GM23338 (cell line): ENCODE results near the gene CX3CL1. TPM values are rescaled to one million over a fixed set of nuclear protein-coding genes. Genes with fewer than 3 reads are reported as not detected.

Source experiments
- ATAC-seq: fragments of 200-7000 bp; cut with Tn5 transposase; 3 replicates; pipeline ENCODE4 v1.9.1; 2020
- DNase-seq: peaks from one replicate; pipeline ENCODE4 v3.0.0-alpha.2; 2015; ENCODE audit warnings: low spot score
- H2AFZ ChIP-seq: fragments of 200-600 bp; sonication (generic); 2 replicates; pipeline ENCODE4 v1.8.0; 2016; ENCODE audit warnings: antibody characterized with exemption, mild to moderate bottlenecking, moderate library complexity
- H3F3A ChIP-seq: fragments of 200-600 bp; sonication (generic); replicated peaks from 2 replicates; pipeline ENCODE4 v1.8.0; 2017; ENCODE audit warnings: antibody characterized with exemption, mixed run types, low read depth
- H3K27ac ChIP-seq: fragments of 200-600 bp; sonication (generic); 2 replicates; pipeline ENCODE4 v1.6.1; 2016; ENCODE audit warnings: low read depth
- H3K27me3 ChIP-seq: fragments of 200-600 bp; sonication (generic); 2 replicates; pipeline ENCODE4 v1.8.0; 2016; ENCODE audit warnings: mild to moderate bottlenecking, mixed run types, moderate library complexity; ENCODE audit not compliant: insufficient read depth
- H3K36me3 ChIP-seq: fragments of 200-600 bp; sonication (generic); 2 replicates; pipeline ENCODE4 v1.8.0; 2016; ENCODE audit warnings: mild to moderate bottlenecking; ENCODE audit not compliant: insufficient read depth
- H3K4me1 ChIP-seq: fragments of 200-600 bp; sonication (generic); 2 replicates; pipeline ENCODE4 v1.8.0; 2016; ENCODE audit warnings: mild to moderate bottlenecking, moderate library complexity; ENCODE audit not compliant: insufficient read depth
- H3K4me2 ChIP-seq: fragments of 200-600 bp; sonication (generic); 2 replicates; pipeline ENCODE4 v1.7.1; 2017; ENCODE audit warnings: mixed run types
- H3K4me3 ChIP-seq: fragments of 200-600 bp; sonication (generic); 2 replicates; pipeline ENCODE4 v1.6.1; 2016; ENCODE audit warnings: mixed run types
- H3K79me2 ChIP-seq: fragments of 200-600 bp; sonication (generic); replicated peaks from 2 replicates; pipeline ENCODE4 v1.8.0; 2017; ENCODE audit warnings: mild to moderate bottlenecking; ENCODE audit not compliant: insufficient read depth
- H3K9me2 ChIP-seq: fragments of 200-600 bp; sonication (generic); 2 replicates; pipeline ENCODE4 v1.8.0; 2017; ENCODE audit not compliant: insufficient read depth
- H4K20me1 ChIP-seq: fragments of 200-600 bp; sonication (generic); replicated peaks from 2 replicates; pipeline ENCODE4 v1.8.0; 2017; ENCODE audit warnings: mild to moderate bottlenecking; ENCODE audit not compliant: insufficient read depth
- H3K27ac Mint-ChIP-seq: 2 replicates; pipeline ENCODE4 v1.8.0; 2020; ENCODE audit warnings: inconsistent platforms, mild to moderate bottlenecking, moderate library complexity, mixed read lengths
- H3K27me3 Mint-ChIP-seq: 3 replicates; pipeline ENCODE4 v1.8.0; 2022; ENCODE audit warnings: low read depth, mild to moderate bottlenecking, moderate library complexity, mixed read lengths, inconsistent platforms; ENCODE audit not compliant: insufficient read depth, poor library complexity
- H3K36me3 Mint-ChIP-seq: 3 replicates; pipeline ENCODE4 v1.8.0; 2021; ENCODE audit warnings: low read depth, mild to moderate bottlenecking, inconsistent platforms, moderate library complexity, mixed read lengths
- H3K4me1 Mint-ChIP-seq: 3 replicates; pipeline ENCODE4 v1.8.0; 2020; ENCODE audit warnings: mild to moderate bottlenecking, inconsistent platforms, mixed read lengths
- H3K4me3 Mint-ChIP-seq: 3 replicates; pipeline ENCODE4 v1.8.0; 2021; ENCODE audit warnings: moderate library complexity, mild to moderate bottlenecking, inconsistent platforms, mixed read lengths
- H3K9me3 Mint-ChIP-seq: 3 replicates; pipeline ENCODE4 v1.8.0; 2020; ENCODE audit warnings: moderate library complexity, mild to moderate bottlenecking, inconsistent platforms, mixed read lengths
- CREB1 ChIP-seq: fragments of 250-450 bp; sonication (Bioruptor Pico); IDR thresholded peaks from 2 replicates; pipeline ENCODE4 v1.5.0; 2020; ENCODE audit warnings: low read depth, mild to moderate bottlenecking, moderate library complexity
- EZH2 ChIP-seq: fragments of 200-600 bp; sonication (generic); IDR thresholded peaks from one replicate; pipeline ENCODE4 v1.8.0; 2017; ENCODE audit warnings: antibody characterized with exemption, mild to moderate bottlenecking, low read depth; ENCODE audit not compliant: unreplicated experiment
- EZH2phosphoT487 ChIP-seq: fragments of 200-600 bp; sonication (generic); IDR thresholded peaks from one replicate; pipeline ENCODE4 v1.8.1; 2018; ENCODE audit warnings: antibody characterized with exemption; ENCODE audit not compliant: unreplicated experiment
- JUNB ChIP-seq: IDR thresholded peaks from one replicate; pipeline ENCODE4 v1.6.1; 2016; ENCODE audit warnings: antibody characterized with exemption; ENCODE audit not compliant: unreplicated experiment
- NANOG ChIP-seq: IDR thresholded peaks from 2 replicates; pipeline ENCODE4 v1.6.1; 2016; ENCODE audit warnings: antibody characterized with exemption, borderline replicate concordance
- STAT1 ChIP-seq: IDR thresholded peaks from one replicate; pipeline ENCODE4 v1.6.1; 2016; ENCODE audit warnings: antibody characterized with exemption; ENCODE audit not compliant: unreplicated experiment
- ZNF114 ChIP-seq: fragments of 250-450 bp; sonication (Bioruptor Pico); IDR thresholded peaks from 2 replicates; pipeline ENCODE4 v1.5.0; 2020; ENCODE audit warnings: mild to moderate bottlenecking, moderate library complexity
- ZNF331 ChIP-seq: fragments of 250-450 bp; sonication (Bioruptor Pico); IDR thresholded peaks from 2 replicates; pipeline ENCODE4 v1.5.0; 2020; ENCODE audit warnings: low read depth, mild to moderate bottlenecking, moderate library complexity
- polyA plus RNA-seq: library from polyadenylated mRNA; unstranded; fragments of >200 nt; fragmentation: Nextera tagmentation; extraction: Ambion mirVana; gene quantifications from 2 replicates; pipeline ENCODE4 v1.2.1, GENCODE V29; 2016
- total RNA-seq: library from RNA; depleted of rRNA; stranded (reverse); fragments of >200 nt; shearing (Covaris generic); gene quantifications from 2 replicates; pipeline ENCODE4 v1.2.3, GENCODE V29; 2014
- TF ChIP-seq, protein P1 (sequence below): IDR thresholded peaks from one replicate; pipeline ENCODE4 v1.6.1; 2018; ENCODE audit warnings: antibody characterized with exemption; ENCODE audit not compliant: unreplicated experiment
- TF ChIP-seq, protein P2 (sequence below), 2 experiments: fragments of 200-600 bp in 1 of 2; sonication (generic) in 1 of 2; conservative IDR thresholded peaks; 2 replicates each; pipeline versions ENCODE4 v1.5.1 to v1.6.1; 2016 to 2017; ENCODE audit warnings: antibody characterized with exemption in 2 of 2, low read depth in 2 of 2, mild to moderate bottlenecking in 2 of 2, moderate library complexity in 1 of 2
- TF ChIP-seq, protein P3 (sequence below): fragments of 250-450 bp; sonication (Bioruptor Pico); IDR thresholded peaks from 2 replicates; pipeline ENCODE4 v1.5.0; 2020; ENCODE audit warnings: mild to moderate bottlenecking, moderate library complexity
- TF ChIP-seq, protein P4 (sequence below): IDR thresholded peaks from 2 replicates; pipeline ENCODE4 v1.6.1; 2016; ENCODE audit warnings: antibody characterized with exemption

Gene CX3CL1
- total and polyA plus RNA-seq, 2 experiments from 2014 or later, result 0.24 to 2.8 TPM

DNA sequence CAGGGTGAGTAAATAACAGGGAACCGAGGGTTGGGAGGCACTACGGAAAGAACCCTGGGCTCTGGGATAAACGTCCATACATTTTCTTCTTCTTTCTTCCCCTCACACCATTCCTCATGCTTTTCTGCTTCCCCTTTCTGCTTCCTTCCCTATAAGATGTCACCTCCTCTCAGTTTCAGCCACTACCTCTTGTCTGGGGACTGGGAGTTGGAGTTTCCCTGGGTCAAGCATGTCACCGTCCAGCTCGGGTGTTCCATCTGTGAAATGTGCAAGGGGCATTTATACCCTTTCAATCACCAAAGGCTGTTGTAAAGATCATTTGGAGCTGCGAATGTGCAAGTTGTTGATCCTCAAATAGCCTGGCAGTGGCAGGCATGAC is 31.2 kb upstream of the CX3CL1 start:
- Histone ChIP-seq H3K27ac (no peak overlapping the region), H3K4me3 (no peak overlapping the region), H3K4me1 (no peaks in the 10 kb centered on the region), H3K9me2 (no peaks in the 10 kb centered on the region), H3K36me3 (no peaks in the 10 kb centered on the region), H2AFZ (no peak overlapping the region), H3F3A (no peaks in the 10 kb centered on the region), H4K20me1 (no peaks in the 10 kb centered on the region), H3K27me3 (no peaks in the 10 kb centered on the region), H3K79me2 (no peaks in the 10 kb centered on the region), H3K4me2 (no peak overlapping the region)
- Mint-ChIP-seq H3K36me3 (no peaks in the 10 kb centered on the region), H3K27me3 (peaks cover 8% of the 10 kb centered on the region), H3K4me1 (no peaks in the 10 kb centered on the region), H3K9me3 (peaks cover 3% of the 10 kb centered on the region; the same call in 1 of the 3 replicates), H3K27ac (no peak overlapping the region), H3K4me3 (no peak overlapping the region)
- ATAC-seq (no peak), DNase-seq (no peak)
- TF ChIP-seq, protein P1, sequence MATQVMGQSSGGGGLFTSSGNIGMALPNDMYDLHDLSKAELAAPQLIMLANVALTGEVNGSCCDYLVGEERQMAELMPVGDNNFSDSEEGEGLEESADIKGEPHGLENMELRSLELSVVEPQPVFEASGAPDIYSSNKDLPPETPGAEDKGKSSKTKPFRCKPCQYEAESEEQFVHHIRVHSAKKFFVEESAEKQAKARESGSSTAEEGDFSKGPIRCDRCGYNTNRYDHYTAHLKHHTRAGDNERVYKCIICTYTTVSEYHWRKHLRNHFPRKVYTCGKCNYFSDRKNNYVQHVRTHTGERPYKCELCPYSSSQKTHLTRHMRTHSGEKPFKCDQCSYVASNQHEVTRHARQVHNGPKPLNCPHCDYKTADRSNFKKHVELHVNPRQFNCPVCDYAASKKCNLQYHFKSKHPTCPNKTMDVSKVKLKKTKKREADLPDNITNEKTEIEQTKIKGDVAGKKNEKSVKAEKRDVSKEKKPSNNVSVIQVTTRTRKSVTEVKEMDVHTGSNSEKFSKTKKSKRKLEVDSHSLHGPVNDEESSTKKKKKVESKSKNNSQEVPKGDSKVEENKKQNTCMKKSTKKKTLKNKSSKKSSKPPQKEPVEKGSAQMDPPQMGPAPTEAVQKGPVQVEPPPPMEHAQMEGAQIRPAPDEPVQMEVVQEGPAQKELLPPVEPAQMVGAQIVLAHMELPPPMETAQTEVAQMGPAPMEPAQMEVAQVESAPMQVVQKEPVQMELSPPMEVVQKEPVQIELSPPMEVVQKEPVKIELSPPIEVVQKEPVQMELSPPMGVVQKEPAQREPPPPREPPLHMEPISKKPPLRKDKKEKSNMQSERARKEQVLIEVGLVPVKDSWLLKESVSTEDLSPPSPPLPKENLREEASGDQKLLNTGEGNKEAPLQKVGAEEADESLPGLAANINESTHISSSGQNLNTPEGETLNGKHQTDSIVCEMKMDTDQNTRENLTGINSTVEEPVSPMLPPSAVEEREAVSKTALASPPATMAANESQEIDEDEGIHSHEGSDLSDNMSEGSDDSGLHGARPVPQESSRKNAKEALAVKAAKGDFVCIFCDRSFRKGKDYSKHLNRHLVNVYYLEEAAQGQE, result no peak
- TF ChIP-seq ZNF331 (no peak), CREB1 (CRISPR knock-in tag) (no peak), ZNF114 (CRISPR knock-in tag) (no peak), EZH2phosphoT487 (no peak), EZH2 (no peak), JUNB (no peak), NANOG (no peak), STAT1 (no peak)
- TF ChIP-seq, protein P2, sequence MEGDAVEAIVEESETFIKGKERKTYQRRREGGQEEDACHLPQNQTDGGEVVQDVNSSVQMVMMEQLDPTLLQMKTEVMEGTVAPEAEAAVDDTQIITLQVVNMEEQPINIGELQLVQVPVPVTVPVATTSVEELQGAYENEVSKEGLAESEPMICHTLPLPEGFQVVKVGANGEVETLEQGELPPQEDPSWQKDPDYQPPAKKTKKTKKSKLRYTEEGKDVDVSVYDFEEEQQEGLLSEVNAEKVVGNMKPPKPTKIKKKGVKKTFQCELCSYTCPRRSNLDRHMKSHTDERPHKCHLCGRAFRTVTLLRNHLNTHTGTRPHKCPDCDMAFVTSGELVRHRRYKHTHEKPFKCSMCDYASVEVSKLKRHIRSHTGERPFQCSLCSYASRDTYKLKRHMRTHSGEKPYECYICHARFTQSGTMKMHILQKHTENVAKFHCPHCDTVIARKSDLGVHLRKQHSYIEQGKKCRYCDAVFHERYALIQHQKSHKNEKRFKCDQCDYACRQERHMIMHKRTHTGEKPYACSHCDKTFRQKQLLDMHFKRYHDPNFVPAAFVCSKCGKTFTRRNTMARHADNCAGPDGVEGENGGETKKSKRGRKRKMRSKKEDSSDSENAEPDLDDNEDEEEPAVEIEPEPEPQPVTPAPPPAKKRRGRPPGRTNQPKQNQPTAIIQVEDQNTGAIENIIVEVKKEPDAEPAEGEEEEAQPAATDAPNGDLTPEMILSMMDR (conservative IDR thresholded peaks at IDR 0.05; ENCODE audit: low read depth in 2 of 2), result no peak
- TF ChIP-seq, protein P3, sequence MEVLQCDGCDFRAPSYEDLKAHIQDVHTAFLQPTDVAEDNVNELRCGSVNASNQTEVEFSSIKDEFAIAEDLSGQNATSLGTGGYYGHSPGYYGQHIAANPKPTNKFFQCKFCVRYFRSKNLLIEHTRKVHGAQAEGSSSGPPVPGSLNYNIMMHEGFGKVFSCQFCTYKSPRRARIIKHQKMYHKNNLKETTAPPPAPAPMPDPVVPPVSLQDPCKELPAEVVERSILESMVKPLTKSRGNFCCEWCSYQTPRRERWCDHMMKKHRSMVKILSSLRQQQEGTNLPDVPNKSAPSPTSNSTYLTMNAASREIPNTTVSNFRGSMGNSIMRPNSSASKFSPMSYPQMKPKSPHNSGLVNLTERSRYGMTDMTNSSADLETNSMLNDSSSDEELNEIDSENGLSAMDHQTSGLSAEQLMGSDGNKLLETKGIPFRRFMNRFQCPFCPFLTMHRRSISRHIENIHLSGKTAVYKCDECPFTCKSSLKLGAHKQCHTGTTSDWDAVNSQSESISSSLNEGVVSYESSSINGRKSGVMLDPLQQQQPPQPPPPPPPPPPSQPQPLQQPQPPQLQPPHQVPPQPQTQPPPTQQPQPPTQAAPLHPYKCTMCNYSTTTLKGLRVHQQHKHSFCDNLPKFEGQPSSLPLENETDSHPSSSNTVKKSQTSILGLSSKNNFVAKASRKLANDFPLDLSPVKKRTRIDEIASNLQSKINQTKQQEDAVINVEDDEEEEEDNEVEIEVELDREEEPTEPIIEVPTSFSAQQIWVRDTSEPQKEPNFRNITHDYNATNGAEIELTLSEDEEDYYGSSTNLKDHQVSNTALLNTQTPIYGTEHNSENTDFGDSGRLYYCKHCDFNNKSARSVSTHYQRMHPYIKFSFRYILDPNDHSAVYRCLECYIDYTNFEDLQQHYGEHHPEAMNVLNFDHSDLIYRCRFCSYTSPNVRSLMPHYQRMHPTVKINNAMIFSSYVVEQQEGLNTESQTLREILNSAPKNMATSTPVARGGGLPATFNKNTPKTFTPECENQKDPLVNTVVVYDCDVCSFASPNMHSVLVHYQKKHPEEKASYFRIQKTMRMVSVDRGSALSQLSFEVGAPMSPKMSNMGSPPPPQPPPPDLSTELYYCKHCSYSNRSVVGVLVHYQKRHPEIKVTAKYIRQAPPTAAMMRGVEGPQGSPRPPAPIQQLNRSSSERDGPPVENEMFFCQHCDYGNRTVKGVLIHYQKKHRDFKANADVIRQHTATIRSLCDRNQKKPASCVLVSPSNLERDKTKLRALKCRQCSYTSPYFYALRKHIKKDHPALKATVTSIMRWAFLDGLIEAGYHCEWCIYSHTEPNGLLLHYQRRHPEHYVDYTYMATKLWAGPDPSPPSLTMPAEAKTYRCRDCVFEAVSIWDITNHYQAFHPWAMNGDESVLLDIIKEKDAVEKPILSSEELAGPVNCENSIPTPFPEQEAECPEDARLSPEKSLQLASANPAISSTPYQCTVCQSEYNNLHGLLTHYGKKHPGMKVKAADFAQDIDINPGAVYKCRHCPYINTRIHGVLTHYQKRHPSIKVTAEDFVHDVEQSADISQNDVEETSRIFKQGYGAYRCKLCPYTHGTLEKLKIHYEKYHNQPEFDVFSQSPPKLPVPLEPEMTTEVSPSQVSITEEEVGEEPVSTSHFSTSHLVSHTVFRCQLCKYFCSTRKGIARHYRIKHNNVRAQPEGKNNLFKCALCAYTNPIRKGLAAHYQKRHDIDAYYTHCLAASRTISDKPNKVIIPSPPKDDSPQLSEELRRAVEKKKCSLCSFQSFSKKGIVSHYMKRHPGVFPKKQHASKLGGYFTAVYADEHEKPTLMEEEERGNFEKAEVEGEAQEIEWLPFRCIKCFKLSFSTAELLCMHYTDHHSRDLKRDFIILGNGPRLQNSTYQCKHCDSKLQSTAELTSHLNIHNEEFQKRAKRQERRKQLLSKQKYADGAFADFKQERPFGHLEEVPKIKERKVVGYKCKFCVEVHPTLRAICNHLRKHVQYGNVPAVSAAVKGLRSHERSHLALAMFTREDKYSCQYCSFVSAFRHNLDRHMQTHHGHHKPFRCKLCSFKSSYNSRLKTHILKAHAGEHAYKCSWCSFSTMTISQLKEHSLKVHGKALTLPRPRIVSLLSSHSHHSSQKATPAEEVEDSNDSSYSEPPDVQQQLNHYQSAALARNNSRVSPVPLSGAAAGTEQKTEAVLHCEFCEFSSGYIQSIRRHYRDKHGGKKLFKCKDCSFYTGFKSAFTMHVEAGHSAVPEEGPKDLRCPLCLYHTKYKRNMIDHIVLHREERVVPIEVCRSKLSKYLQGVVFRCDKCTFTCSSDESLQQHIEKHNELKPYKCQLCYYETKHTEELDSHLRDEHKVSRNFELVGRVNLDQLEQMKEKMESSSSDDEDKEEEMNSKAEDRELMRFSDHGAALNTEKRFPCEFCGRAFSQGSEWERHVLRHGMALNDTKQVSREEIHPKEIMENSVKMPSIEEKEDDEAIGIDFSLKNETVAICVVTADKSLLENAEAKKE (CRISPR knock-in tag), result no peak
- TF ChIP-seq, protein P4, sequence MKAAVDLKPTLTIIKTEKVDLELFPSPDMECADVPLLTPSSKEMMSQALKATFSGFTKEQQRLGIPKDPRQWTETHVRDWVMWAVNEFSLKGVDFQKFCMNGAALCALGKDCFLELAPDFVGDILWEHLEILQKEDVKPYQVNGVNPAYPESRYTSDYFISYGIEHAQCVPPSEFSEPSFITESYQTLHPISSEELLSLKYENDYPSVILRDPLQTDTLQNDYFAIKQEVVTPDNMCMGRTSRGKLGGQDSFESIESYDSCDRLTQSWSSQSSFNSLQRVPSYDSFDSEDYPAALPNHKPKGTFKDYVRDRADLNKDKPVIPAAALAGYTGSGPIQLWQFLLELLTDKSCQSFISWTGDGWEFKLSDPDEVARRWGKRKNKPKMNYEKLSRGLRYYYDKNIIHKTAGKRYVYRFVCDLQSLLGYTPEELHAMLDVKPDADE, result no peak
